H9 (cell line): ENCODE data around the gene GABRR3. TPM values are rescaled to one million over a fixed set of nuclear protein-coding genes. Genes with fewer than 3 reads are reported as not detected.

Experiments
- DNase-seq: peaks from one replicate; pipeline ENCODE4 v3.0.0-alpha.2; 2017
- H2AFZ ChIP-seq: one replicate; pipeline ENCODE4 v1.6.1; 2013; ENCODE audit warnings: mild to moderate bottlenecking, low read length, control low read depth, moderate library complexity
- H2AK5ac ChIP-seq: 2 replicates; pipeline ENCODE4 v1.6.1; 2013; ENCODE audit warnings: low read length, control low read depth, mixed read lengths; ENCODE audit not compliant: insufficient read length
- H2BK120ac ChIP-seq: one replicate; pipeline ENCODE4 v1.6.1; 2013; ENCODE audit warnings: low read depth, mild to moderate bottlenecking, low read length, control low read depth, inconsistent platforms; ENCODE audit not compliant: poor library complexity, severe bottlenecking
- H2BK12ac ChIP-seq: 2 replicates; pipeline ENCODE4 v1.6.1; 2013; ENCODE audit warnings: low read length, control low read depth, mixed read lengths, low read depth; ENCODE audit not compliant: insufficient read length
- H2BK15ac ChIP-seq: 2 replicates; pipeline ENCODE4 v1.6.1; 2013; ENCODE audit warnings: low read depth, low read length, control low read depth
- H2BK20ac ChIP-seq: one replicate; pipeline ENCODE4 v1.6.1; 2013; ENCODE audit warnings: low read depth, mild to moderate bottlenecking, low read length, control low read depth, inconsistent platforms; ENCODE audit not compliant: poor library complexity, severe bottlenecking
- H2BK5ac ChIP-seq: 2 replicates; pipeline ENCODE4 v1.6.1; 2013; ENCODE audit warnings: low read length, control low read depth, mixed read lengths; ENCODE audit not compliant: insufficient read length
- H3K14ac ChIP-seq: 2 replicates; pipeline ENCODE4 v1.6.1; 2013; ENCODE audit warnings: low read length, control low read depth; ENCODE audit not compliant: insufficient read depth
- H3K18ac ChIP-seq: 2 replicates; pipeline ENCODE4 v1.6.1; 2013; ENCODE audit warnings: low read depth, mild to moderate bottlenecking, mixed read lengths, low read length, control low read depth; ENCODE audit not compliant: insufficient read length
- H3K23ac ChIP-seq: 2 replicates; pipeline ENCODE4 v1.6.1; 2013; ENCODE audit warnings: low read length, control low read depth, mixed read lengths, low read depth; ENCODE audit not compliant: insufficient read length
- H3K23me2 ChIP-seq: 2 replicates; pipeline ENCODE4 v1.6.1; 2013; ENCODE audit warnings: low read depth, mild to moderate bottlenecking, mixed read lengths, low read length, control low read depth; ENCODE audit not compliant: insufficient read length, poor library complexity, severe bottlenecking
- H3K27ac ChIP-seq: 2 replicates; pipeline ENCODE4 v1.5.1; 2013; ENCODE audit warnings: low read length, control low read depth, mixed read lengths, low read depth; ENCODE audit not compliant: insufficient read length
- H3K27me3 ChIP-seq: 2 replicates; pipeline ENCODE4 v1.6.1; 2013; ENCODE audit warnings: low read length, control low read depth, inconsistent platforms; ENCODE audit not compliant: insufficient read depth
- H3K4ac ChIP-seq: 2 replicates; pipeline ENCODE4 v1.6.1; 2013; ENCODE audit warnings: low read depth, mild to moderate bottlenecking, control low read depth, inconsistent platforms, low read length, moderate library complexity
- H3K4me1 ChIP-seq: 2 replicates; pipeline ENCODE4 v1.6.1; 2013; ENCODE audit warnings: low read length, control low read depth, inconsistent platforms; ENCODE audit not compliant: insufficient read depth
- H3K4me2 ChIP-seq: 2 replicates; pipeline ENCODE4 v1.6.1; 2013; ENCODE audit warnings: low read length, control low read depth, mixed read lengths; ENCODE audit not compliant: insufficient read length, insufficient read depth
- H3K56ac ChIP-seq: 2 replicates; pipeline ENCODE4 v1.6.1; 2013; ENCODE audit warnings: low read depth, mild to moderate bottlenecking, mixed read lengths, low read length, control low read depth; ENCODE audit not compliant: insufficient read length
- H3K79me1 ChIP-seq: 2 replicates; pipeline ENCODE4 v1.6.1; 2013; ENCODE audit warnings: low read depth, mild to moderate bottlenecking, moderate library complexity, low read length, control low read depth, inconsistent platforms; ENCODE audit not compliant: insufficient read depth, poor library complexity, severe bottlenecking
- H3K79me2 ChIP-seq: 2 replicates; pipeline ENCODE4 v1.6.1; 2013; ENCODE audit warnings: low read length, control low read depth, inconsistent platforms; ENCODE audit not compliant: insufficient read depth
- H3K9ac ChIP-seq: 2 replicates; pipeline ENCODE4 v1.6.1; 2013; ENCODE audit warnings: low read length, control low read depth, mixed read lengths; ENCODE audit not compliant: insufficient read length; ENCODE audit errors: extremely low read depth
- H3K9me3 ChIP-seq: one replicate; pipeline ENCODE4 v1.6.1; 2013; ENCODE audit warnings: low read depth, low read length, inconsistent platforms; ENCODE audit not compliant: control insufficient read depth
- H3T11ph ChIP-seq: one replicate; pipeline ENCODE4 v1.6.1; 2013; ENCODE audit warnings: mild to moderate bottlenecking, low read length, control low read depth, inconsistent platforms
- H4K20me1 ChIP-seq: one replicate; pipeline ENCODE4 v1.6.1; 2013; ENCODE audit not compliant: control insufficient read depth, insufficient read length, insufficient read depth
- H4K5ac ChIP-seq: 2 replicates; pipeline ENCODE4 v1.6.1; 2013; ENCODE audit warnings: low read depth, mild to moderate bottlenecking, mixed read lengths, low read length, control low read depth; ENCODE audit not compliant: insufficient read length
- H4K8ac ChIP-seq: replicated peaks from 2 replicates; pipeline ENCODE4 v1.6.1; 2013; ENCODE audit warnings: low read length, control low read depth, mixed read lengths, low read depth; ENCODE audit not compliant: insufficient read length
- H4K91ac ChIP-seq: 2 replicates; pipeline ENCODE4 v1.6.1; 2013; ENCODE audit warnings: low read depth, mild to moderate bottlenecking, moderate library complexity, mixed read lengths, low read length, control low read depth; ENCODE audit not compliant: insufficient read length
- H3K27ac Mint-ChIP-seq, 3 experiments: 2 replicates in 2 of 3; 3 replicates in 1 of 3; pipeline ENCODE4 v1.8.0; 2020 to 2021; ENCODE audit warnings: mixed read lengths in 3 of 3, mild to moderate bottlenecking in 1 of 3, moderate library complexity in 1 of 3
- H3K27me3 Mint-ChIP-seq: 2 replicates; pipeline ENCODE4 v1.8.0; 2021; ENCODE audit warnings: low read depth, mild to moderate bottlenecking, moderate library complexity, mixed read lengths
- H3K36me3 Mint-ChIP-seq, 3 experiments: 2 replicates in 2 of 3; 3 replicates in 1 of 3; pipeline ENCODE4 v1.8.0; 2020 to 2021; ENCODE audit warnings: low read depth in 3 of 3, mixed read lengths in 3 of 3; ENCODE audit not compliant: insufficient read depth in 1 of 3
- H3K4me1 Mint-ChIP-seq, 2 experiments: 2 replicates each; pipeline ENCODE4 v1.8.0; 2020; ENCODE audit warnings: mixed read lengths in 2 of 2
- H3K4me3 Mint-ChIP-seq, 2 experiments: 2 replicates in 1 of 2; 3 replicates in 1 of 2; pipeline ENCODE4 v1.8.0; 2020 to 2021; ENCODE audit warnings: mild to moderate bottlenecking in 2 of 2, mixed read lengths in 2 of 2, moderate library complexity in 1 of 2
- H3K9me3 Mint-ChIP-seq, 2 experiments: 2 replicates in 1 of 2; 3 replicates in 1 of 2; pipeline ENCODE4 v1.8.0; 2020; ENCODE audit warnings: mild to moderate bottlenecking in 2 of 2, mixed read lengths in 2 of 2, moderate library complexity in 1 of 2
- WGBS: extraction: QIAGEN DNeasy Blood & Tissue Kit; methylation state at CpG from one replicate; pipeline ENCODE4 v1.1.7; 2013; ENCODE audit warnings: missing lambda C conversion rate, low lambda C conversion rate, mixed read lengths; ENCODE audit not compliant: insufficient read length; ENCODE audit errors: extremely low coverage; 5-methylcytosine and 5-hydroxymethylcytosine counted together
- total RNA-seq: library from RNA; stranded (reverse); gene quantifications from 2 replicates; pipeline ENCODE4 v1.2.1, GENCODE V29; 2021
- TF ChIP-seq, protein P1 (sequence below): fragments of 200-600 bp; sonication (generic); conservative IDR thresholded peaks from 3 replicates; pipeline ENCODE4 v1.8.0; 2021; ENCODE audit warnings: antibody characterized with exemption, mild to moderate bottlenecking

Gene GABRR3
- total RNA-seq, 1 experiment from 2014 or later = not detected

DNA sequence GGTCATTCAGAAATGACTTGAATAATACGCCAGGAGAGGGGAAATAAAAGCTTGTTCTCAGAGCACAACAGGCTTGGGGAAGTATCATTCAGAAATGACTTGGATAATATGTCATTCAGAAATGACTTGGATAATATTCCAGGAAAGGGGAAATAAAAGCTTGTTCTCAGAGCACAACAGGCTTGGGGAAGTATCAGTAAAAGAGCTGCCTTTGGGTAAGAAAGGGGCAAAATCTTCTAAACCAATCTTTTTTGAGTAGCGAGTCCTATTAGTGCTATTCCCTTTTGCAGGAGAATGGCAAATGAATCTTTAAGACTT lies 20.9 kb downstream of the GABRR3 start:
- Histone ChIP-seq H3K23me2 (no peaks in the 10 kb centered on the region), H2AK5ac (no peak overlapping the region), H4K91ac (no peak overlapping the region), H4K8ac (no peak overlapping the region), H3K14ac (no peak overlapping the region), H3K18ac (no peak overlapping the region), H4K20me1 (no peaks in the 10 kb centered on the region), H3K23ac (no peak overlapping the region), H2BK12ac (no peak overlapping the region), H3K4me1 (no peaks in the 10 kb centered on the region), H2BK120ac (no peak overlapping the region), H2BK20ac (no peak overlapping the region), H3K27me3 (no peaks in the 10 kb centered on the region), H3K56ac (no peak overlapping the region), H3K79me1 (no peaks in the 10 kb centered on the region), H3K9me3 (no peaks in the 10 kb centered on the region), H3K9ac (no peak overlapping the region), H3K27ac (no peak overlapping the region), H3K4ac (no peak overlapping the region), H3K4me2 (no peak overlapping the region), H3K79me2 (no peaks in the 10 kb centered on the region), H3T11ph (no peak overlapping the region), H2BK15ac (no peak overlapping the region), H2AFZ (no peak overlapping the region), H4K5ac (no peak overlapping the region), H2BK5ac (no peak overlapping the region)
- H3K27me3 Mint-ChIP-seq = no peaks in the 10 kb centered on the region
- no peak for DNase-seq
- no peaks in the 10 kb centered on the region; a peak in 1 of 5 replicates for H3K9me3 Mint-ChIP-seq
- H3K36me3 Mint-ChIP-seq = no peaks in the 10 kb centered on the region
- H3K4me1 Mint-ChIP-seq = peaks cover 3 to 4% of the 10 kb centered on the region in 2 experiments; a peak in 3 of 4 replicates
- no CpG with 5 or more reads among the region's 2 CpGs for WGBS
- no peak overlapping the region for H3K27ac Mint-ChIP-seq
- no peak overlapping the region for H3K4me3 Mint-ChIP-seq
- TF ChIP-seq, protein P1, sequence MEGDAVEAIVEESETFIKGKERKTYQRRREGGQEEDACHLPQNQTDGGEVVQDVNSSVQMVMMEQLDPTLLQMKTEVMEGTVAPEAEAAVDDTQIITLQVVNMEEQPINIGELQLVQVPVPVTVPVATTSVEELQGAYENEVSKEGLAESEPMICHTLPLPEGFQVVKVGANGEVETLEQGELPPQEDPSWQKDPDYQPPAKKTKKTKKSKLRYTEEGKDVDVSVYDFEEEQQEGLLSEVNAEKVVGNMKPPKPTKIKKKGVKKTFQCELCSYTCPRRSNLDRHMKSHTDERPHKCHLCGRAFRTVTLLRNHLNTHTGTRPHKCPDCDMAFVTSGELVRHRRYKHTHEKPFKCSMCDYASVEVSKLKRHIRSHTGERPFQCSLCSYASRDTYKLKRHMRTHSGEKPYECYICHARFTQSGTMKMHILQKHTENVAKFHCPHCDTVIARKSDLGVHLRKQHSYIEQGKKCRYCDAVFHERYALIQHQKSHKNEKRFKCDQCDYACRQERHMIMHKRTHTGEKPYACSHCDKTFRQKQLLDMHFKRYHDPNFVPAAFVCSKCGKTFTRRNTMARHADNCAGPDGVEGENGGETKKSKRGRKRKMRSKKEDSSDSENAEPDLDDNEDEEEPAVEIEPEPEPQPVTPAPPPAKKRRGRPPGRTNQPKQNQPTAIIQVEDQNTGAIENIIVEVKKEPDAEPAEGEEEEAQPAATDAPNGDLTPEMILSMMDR = no peak
